Mucosa of gallbladder (tissue), 1 donor: Measurements from ENCODE around the gene UTP18. TPM values are rescaled to one million over a fixed set of nuclear protein-coding genes. Genes with fewer than 3 reads are reported as not detected.
A peak's percentile ranks its signal among the peaks of the same experiment; 100 is the strongest.
"Not testable (repeated sequence)": the region's sequence is repeated elsewhere in the genome, so short reads cannot be mapped to it uniquely, and the experiment has no call there.

ENCODE experiments used
- DNase-seq: peaks from one replicate; pipeline ENCODE4 v3.0.0-alpha.2; 2020; ENCODE audit warnings: low spot score
- total RNA-seq: library from RNA; stranded (reverse); gene quantifications from one replicate; pipeline ENCODE4 v1.2.1, GENCODE V29; 2021
- donor health status: DM: no; HTN: no; CAD: no.

Gene UTP18
- total RNA-seq: 17.4 TPM

DNA sequence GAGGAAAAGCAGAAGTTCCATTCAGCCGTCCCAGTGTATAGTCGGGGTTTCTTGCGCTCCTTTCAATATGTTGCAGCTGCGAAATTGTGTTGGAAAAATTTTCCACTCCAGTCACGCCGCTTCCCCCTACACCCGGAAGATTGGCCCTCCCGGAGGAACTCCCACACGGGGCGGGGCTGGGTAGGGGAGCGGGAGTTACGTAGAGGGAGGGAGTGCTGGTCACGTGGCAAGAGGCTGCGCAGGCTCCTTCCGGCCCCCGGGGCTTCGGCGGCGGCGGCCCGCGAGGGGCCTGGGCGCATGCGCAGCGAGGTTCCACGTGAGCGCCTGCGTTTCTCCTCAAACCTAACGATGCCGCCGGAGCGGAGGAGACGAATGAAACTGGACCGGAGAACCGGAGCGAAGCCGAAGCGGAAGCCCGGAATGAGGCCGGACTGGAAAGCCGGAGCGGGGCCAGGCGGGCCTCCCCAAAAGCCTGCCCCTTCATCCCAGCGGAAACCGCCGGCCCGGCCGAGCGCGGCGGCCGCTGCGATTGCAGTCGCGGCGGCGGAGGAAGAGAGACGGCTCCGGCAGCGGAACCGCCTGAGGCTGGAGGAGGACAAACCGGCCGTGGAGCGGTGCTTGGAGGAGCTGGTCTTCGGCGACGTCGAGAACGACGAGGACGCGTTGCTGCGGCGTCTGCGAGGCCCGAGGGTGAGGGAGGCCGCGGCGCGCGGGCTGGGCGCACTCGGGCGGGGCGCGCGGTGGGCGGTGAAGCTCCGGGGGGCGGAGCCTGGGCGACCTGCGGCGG, at the start of gene UTP18:
Gene UTP18, plus strand, starts transcription at position 310 of the 787 bp plus-strand sequence. Its CDS starts 39 bp downstream, at position 349.
- DNase-seq: peak; percentile 97

DNA sequence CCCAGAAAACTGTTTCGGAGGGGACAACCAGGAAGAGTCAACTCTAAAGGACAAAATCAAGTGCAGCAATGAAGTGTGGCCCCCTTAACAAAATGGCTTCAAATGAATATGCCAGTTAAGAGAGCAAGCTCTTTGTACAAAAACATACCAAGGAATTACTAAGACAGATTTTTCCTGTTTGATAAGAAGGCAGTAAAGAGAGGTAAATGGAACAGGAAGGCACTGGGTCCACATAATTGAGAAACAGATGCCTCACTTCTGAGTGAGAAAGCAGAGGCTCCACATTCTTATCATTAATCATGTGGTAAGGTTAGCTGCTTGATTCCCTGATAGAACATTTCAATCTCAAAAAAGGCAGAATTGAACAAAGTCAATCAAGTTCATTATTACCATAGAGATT, 45.4 kb upstream of the UTP18 start:
- DNase-seq: no peak

DNA sequence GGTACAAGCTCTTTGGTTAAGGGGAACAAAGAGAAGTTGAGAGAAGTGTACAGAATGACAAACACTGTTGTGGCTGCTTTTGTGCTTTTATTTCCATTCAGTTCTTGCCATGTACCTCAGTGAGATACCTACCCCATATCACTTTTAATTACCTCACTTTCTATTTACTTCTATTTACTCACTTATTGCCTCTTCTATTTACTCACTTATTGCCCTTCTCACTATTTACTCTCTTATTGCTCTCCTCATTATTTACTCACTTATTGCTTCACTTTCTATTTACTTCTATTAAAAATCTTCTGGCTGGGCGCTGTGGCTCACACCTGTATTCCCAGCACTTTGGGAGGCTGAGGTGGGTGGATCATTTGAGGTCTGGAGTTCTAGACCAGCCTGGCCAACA, 42.4 kb upstream of the UTP18 start:
- no peak for DNase-seq

DNA sequence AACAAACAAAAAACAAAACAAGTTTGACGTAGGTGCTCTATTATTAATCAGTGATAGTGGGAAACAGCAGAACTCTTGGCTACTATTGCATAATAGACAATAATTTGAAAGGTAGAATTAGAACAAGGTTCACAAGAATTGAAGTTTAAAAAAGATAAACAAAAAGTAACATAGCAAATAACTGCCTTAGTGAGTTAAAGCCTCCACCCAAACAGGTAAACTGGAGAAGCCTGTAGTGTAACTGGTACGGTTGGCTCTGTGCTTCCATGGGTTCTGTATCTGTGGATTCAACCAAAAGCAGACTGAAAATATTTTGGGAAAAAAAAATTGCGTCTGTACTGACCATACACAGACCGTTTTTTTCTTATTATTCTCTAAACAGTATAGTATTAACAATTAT, 39.0 kb upstream of the UTP18 start:
- DNase-seq: no peak

DNA sequence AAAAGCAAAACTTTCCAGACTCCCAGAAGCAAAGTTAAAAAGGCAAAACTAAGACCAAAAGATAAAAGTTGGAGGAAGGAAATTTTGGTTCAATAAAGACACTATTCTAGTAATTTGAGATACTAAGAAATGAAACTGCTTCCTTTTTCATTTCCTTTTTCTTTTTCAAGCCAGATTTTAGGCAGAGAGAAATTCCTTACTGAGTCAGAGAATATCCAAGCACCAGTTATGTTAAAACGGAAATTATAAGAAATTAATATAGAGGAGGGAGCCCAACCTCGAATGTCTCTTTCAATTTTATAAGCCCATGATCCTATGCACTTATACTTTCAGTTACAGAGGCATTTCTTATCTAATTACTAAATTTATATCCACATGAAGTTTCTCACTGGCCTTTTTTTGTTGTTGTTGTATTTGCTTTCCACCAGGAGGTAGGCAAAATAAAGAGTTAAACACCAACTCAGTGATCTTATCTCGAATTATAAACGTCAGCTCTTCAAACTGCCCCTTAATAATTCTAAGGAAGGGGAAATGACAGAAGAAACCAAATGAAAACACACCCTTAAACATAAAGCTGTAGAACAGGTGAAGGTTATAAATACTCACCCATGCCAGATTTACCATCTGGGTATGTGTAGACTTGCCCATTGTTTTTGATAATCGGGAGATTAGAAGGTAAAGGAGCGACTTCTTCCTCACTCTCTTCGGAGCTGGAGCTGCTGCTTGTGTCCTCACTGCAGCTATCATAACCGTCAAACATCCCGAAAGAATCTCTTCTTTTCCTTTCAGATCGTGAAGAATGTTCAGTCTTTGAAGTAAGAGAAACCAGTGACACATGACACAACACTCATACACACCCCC, 35.7 kb upstream of the UTP18 start:
- DNase-seq: no peak

DNA sequence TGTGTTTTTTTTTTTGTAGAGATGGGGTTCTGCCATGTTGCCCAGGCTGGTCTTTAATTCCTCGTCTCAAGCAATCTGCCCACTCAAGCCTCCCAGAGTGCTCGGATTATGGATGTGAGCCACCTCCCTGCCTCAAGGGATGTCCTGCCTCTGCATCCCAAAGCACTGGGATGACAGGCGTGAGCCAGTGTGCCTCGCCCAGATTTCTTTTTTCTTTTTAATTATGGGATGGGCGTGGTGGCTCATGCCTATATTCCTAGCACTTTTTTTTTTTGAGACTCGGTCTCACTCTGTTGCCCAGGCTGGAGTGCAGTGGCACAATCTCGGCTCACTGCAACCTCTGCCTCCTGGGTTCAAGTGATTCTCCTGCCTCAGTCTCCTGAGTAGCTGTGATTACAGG, 34.8 kb upstream of the UTP18 start:
- DNase-seq: not testable (repeated sequence)

- DNase-seq: no peak
Measured at GRCh38 chr17:51228161-51228560, 32.2 kb upstream of the UTP18 start.

DNA sequence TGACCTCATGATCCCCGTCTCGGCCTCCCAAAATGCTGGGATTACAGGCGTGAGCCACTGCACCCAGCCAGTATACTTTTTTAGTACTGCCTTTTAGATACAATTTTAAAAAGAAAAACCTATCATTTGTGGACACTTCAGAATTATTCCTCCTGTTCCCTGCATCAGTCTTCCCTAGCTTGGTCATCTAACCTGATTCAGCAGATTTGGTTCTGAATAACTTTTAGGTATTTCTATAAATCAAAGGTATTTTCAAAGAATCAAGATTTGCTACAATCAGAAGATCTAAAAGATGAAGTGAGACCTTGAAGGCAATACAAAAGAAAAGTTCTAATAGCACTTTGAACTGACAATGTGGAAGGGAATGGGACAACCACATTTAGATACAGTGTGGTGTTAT, 30.5 kb upstream of the UTP18 start:
- DNase-seq: no peak

DNA sequence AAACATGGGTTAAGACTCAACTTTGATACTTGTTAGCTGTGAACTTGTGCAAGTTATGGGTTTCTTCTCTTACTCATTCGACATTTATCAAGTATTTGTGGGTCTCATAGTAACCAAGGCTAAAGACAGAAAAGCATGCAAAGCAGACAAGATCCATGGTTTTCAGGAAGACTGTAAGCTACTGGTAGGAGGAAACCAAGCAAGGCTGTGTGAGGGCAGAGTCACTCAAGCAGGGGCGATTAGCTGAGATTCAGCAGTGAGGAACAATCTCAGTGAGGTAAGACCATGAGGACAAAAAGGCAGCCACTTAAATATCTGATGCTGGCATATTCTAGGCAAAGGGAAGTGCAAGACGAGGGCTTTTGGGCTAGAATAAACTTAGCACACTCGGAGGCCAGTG, 30.0 kb upstream of the UTP18 start:
- DNase-seq: no peak

DNA sequence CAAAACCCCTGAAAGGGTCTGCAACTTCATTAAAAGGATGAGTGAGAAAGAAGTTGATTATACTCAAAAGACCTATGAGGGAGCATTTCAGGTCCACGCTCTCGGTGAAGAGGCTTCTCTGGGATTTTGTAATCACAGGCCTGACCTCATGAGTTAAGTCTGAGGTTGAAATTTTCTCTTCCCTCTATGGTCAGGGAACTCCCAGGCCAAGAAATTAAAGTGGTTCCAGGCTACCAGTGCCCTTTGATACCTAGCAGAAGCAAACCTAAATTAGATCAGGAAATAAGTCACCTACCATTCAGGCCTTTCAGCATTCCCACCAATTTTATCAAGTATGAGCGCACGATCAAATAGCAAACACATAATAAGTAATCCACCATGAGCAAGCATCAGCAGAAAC, 28.3 kb upstream of the UTP18 start:
- DNase-seq: peak; percentile 26

DNA sequence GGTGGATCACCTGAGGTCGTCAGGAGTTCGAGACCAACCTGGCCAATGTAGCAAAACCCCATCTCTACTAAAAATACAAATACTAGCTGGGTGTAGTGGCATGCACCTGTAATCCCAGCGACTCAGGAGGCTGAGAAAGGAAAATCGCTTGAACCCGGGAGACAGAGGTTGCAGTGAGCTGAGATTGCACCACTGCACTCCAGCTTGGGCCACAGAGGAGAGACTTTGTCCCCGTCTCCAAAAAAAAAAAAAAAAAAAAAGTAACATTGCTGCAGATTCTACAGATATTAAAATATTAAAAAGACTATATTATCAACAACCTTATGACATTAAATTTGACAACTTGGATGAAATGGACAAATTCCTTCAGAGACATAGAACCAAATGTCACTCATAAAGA, 26.2 kb upstream of the UTP18 start:
- no peak for DNase-seq

DNA sequence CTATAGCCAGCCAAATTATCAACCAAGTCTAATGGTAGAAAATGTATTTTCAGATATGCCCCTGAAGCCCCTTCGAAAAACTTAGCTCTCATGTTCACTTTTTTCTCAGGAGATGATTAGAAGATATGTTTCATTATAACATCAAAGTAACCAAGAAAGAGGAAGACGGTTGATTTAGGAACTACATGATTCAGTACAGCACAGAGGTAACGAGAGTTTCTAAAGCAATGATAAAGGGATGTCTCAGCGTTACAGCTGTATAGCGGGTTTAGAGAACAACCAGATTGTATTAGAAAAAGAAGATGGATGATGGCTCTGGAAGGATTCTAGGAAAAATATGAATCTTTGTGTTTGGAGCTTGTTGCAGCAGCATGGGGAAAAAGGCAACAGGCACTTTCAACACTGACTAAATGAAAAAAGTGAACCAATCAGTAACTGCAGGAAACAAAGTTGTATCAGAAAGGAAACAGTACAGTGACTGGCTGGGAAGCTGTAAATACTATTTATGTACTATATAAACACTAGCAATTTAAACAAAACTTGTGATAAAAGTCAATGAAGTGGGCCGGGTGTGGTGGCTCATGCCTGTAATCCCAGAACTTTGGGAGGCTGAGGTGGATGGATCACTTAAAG, 22.0 kb upstream of the UTP18 start:
- no peak for DNase-seq

- DNase-seq: no peak
Measured at GRCh38 chr17:51240275-51240674, 20.1 kb upstream of the UTP18 start.

- DNase-seq: no peak
Measured at GRCh38 chr17:51244041-51244440, 16.3 kb upstream of the UTP18 start.

- no peak for DNase-seq
Measured at GRCh38 chr17:51245535-51245934, 14.8 kb upstream of the UTP18 start.

DNA sequence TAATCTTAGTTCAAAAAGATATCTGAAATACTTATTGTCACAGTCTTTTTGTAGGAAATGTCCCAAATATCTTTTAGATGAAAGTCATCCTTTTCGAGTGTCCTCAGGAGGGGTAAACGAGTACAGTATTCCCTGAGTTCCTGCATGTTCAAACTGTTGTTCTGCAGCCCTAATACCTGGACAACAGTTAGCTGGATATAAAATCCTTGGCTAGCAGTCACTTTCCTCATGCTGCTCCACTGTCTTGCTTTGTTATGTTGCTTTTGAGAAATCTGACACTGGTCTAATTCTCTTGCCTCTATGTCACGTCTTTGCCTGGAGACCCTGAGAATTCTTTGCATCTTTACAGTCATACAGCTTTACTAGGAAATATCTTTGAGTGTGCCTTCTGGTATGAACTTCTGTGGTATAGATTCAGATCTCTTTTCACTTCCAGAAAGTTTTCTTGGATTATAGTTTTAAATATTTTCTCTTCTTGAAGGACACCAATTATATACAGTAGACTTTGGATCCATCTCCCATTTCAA, 10.0 kb upstream of the UTP18 start:
- no peak for DNase-seq

- DNase-seq: no peak
Measured at GRCh38 chr17:51251010-51251409, 9.3 kb upstream of the UTP18 start.

- DNase-seq: no peak
Measured at GRCh38 chr17:51255673-51256072, 4.7 kb upstream of the UTP18 start.

GRCh38 chr17:51256101-51256500, 4.2 kb upstream of the UTP18 start:
- DNase-seq: no peak

DNA sequence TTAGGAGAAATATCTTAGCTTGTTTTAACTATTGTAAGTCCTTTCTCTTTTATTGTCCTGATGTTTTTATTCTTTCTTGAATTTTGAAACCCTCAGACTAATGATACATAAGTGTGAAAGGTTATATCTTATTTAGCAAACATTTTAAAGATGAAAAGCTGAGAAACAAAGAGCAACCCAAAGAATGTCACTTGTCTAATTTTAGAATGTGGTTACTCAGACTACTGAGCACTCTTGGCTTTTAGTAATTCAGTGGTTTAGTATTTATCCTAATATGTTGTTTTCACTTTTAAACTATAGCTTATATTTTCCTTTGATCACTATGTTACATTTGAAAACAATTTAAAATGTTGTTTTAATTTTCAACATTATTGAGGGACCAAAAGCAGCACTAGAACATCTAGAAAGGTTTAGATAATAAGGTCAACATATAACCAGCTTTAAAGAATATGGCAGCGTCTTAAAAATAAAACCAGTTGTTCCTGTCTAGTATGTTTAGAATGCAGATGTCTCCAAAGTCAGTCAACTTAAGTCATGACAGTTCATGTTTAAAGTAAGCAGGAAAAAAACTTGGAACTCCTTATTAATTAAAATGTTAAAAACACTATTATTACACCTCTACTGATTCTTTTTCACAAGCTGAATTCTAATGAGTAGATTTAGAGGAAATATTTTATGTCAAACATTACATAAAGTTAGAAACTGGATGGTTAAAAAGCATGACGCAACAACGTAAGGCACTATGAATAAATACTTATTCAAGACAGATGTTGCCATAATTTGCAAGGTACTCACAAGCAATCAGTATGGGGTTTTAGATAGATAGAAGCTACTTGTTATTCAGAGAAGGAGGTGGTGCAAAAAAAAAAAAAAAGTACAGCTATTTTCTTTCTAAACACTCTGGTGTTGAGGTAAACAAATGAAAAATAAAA, 2.9 kb upstream of the UTP18 start:
- no peak for DNase-seq
